Stomach (tissue), 9 donors: Measurements from ENCODE around the gene PNPLA3. TPM values are rescaled to one million over a fixed set of nuclear protein-coding genes. Genes with fewer than 3 reads are reported as not detected.

Experiments
- DNase-seq, 2 donors: peaks; one replicate each; pipeline versions ENCODE4 v3.0.0 to v3.0.0-alpha.2; 2013 to 2019
- H3K27ac ChIP-seq, 5 donors: fragments of 200-600 bp in 4 of 5; sonication (generic) in 4 of 5; one replicate each; pipeline ENCODE4 v1.5.1; 2013 to 2019; ENCODE audit warnings: mild to moderate bottlenecking in 1 of 5, moderate library complexity in 1 of 5
- H3K27me3 ChIP-seq, 3 donors: fragments of 200-600 bp; sonication (generic); one replicate each; pipeline ENCODE4 v1.5.1; 2017 to 2019; ENCODE audit warnings: mixed run types in 1 of 3
- H3K36me3 ChIP-seq, 4 donors: fragments of 200-600 bp; sonication (generic); 1 replicate in 3 of 4; 2 replicates in 1 of 4; pipeline ENCODE4 v1.5.1; 2016 to 2019
- H3K4me1 ChIP-seq, 4 donors: fragments of 200-600 bp; sonication (generic); one replicate each; pipeline ENCODE4 v1.5.1; 2016 to 2019
- H3K4me3 ChIP-seq, 4 donors: fragments of 200-600 bp; sonication (generic) in 3 of 4; one replicate each; pipeline ENCODE4 v1.5.1; 2016 to 2019; ENCODE audit warnings: mild to moderate bottlenecking in 1 of 4
- H3K9me3 ChIP-seq, 4 donors: fragments of 200-600 bp; sonication (generic); one replicate each; pipeline ENCODE4 v1.5.1; 2016 to 2019
- EP300 ChIP-seq: sonication (generic); formaldehyde crosslinking; IDR thresholded peaks from one replicate; pipeline ENCODE4 v1.6.1; 2017; ENCODE audit warnings: antibody characterized with exemption
- POLR2A ChIP-seq, 4 donors: fragments of 450-650 bp; IDR thresholded peaks; one replicate each; pipeline ENCODE4 v1.6.1; 2016; ENCODE audit warnings: antibody characterized with exemption in 4 of 4, control low read depth in 2 of 4, mild to moderate bottlenecking in 1 of 4, moderate library complexity in 1 of 4
- POLR2AphosphoS5 ChIP-seq, 3 donors: sonication (generic); formaldehyde crosslinking; IDR thresholded peaks; one replicate each; pipeline ENCODE4 v1.6.1; 2016; ENCODE audit warnings: antibody characterized with exemption in 3 of 3
- WGBS, 5 donors: extraction: QIAGEN DNeasy Blood & Tissue Kit in 3 of 5; methylation state at CpG; one replicate each; pipeline versions ENCODE4 v1.1.5 to v1.1.7; 2013 to 2018; 5-methylcytosine and 5-hydroxymethylcytosine counted together
- intact Hi-C: fragments of 100-400 bp; cut with DNase I; formaldehyde crosslinking; loops from one replicate; pipeline ENCODE4 v1.15.1; 2023; ENCODE audit warnings: low total_unique reads
- polyA plus RNA-seq, 3 donors: library from polyadenylated mRNA; stranded (reverse); fragments of 200-250 nt; gene quantifications; one replicate each; pipeline ENCODE4 v1.2.3, GENCODE V29; 2013
- total RNA-seq, 5 donors: library from RNA; depleted of rRNA; stranded (reverse); fragments of >200 nt; gene quantifications; one replicate each; pipeline versions ENCODE4 v1.1.0 to v1.2.3, GENCODE V29; 2014 to 2016
- TF ChIP-seq, protein P1 (sequence below), 7 experiments: fragments of 450-650 bp in 4 of 7; fragments of 200-600 bp in 3 of 7; sonication (generic) in 3 of 7; IDR thresholded peaks; one replicate each; pipeline ENCODE4 v1.5.1; 2016 to 2019; ENCODE audit warnings: antibody characterized with exemption in 7 of 7, control low read depth in 2 of 7, mild to moderate bottlenecking in 1 of 7
- donor health status: healthy with polysubstance abuse.
- donor health status: Bipolar disorder and iron deficiency.
- donor health status: healthy.

The PNPLA3 gene
- total and polyA plus RNA-seq, 8 donors: 0.12 to 0.73 (median 0.47) TPM; not detected in 4

DNA sequence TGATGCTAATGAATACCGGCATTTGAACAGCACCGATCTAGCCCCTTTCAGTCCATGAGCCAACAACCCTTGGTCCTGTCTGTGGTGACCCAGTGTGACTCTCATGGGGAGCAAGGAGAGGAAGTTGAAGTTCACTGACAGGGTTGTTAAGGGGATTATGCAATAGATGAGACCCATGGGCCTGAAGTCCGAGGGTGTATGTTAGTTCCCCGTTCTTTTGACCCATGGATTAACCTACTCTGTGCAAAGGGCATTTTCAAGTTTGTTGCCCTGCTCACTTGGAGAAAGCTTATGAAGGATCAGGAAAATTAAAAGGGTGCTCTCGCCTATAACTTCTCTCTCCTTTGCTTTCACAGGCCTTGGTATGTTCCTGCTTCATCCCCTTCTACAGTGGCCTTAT, 4.9 kb downstream of the PNPLA3 start:
- Histone ChIP-seq H3K4me3 (no peak overlapping the region), H3K27ac (no peak overlapping the region), H3K9me3 (no peaks in the 10 kb centered on the region), H3K4me1 (peaks cover 8 to 25% (median 12%) of the 10 kb centered on the region in 4 donors), H3K27me3 (peaks cover 0 to 29% (median 15%) of the 10 kb centered on the region in 3 donors), H3K36me3 (no peaks in the 10 kb centered on the region)
- no peak for DNase-seq
- TF ChIP-seq EP300 (no peak), POLR2AphosphoS5 (IDR thresholded peaks at IDR 0.05) (no peak), POLR2A (IDR thresholded peaks at IDR 0.05) (no peak)
- TF ChIP-seq, protein P1, sequence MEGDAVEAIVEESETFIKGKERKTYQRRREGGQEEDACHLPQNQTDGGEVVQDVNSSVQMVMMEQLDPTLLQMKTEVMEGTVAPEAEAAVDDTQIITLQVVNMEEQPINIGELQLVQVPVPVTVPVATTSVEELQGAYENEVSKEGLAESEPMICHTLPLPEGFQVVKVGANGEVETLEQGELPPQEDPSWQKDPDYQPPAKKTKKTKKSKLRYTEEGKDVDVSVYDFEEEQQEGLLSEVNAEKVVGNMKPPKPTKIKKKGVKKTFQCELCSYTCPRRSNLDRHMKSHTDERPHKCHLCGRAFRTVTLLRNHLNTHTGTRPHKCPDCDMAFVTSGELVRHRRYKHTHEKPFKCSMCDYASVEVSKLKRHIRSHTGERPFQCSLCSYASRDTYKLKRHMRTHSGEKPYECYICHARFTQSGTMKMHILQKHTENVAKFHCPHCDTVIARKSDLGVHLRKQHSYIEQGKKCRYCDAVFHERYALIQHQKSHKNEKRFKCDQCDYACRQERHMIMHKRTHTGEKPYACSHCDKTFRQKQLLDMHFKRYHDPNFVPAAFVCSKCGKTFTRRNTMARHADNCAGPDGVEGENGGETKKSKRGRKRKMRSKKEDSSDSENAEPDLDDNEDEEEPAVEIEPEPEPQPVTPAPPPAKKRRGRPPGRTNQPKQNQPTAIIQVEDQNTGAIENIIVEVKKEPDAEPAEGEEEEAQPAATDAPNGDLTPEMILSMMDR (IDR thresholded peaks at IDR 0.05): no peak
- WGBS, 5 donors: 72 to 90% (median 77%) methylated on average over 5 of the region's 5 CpGs
- intact Hi-C loops: no loop called here

DNA sequence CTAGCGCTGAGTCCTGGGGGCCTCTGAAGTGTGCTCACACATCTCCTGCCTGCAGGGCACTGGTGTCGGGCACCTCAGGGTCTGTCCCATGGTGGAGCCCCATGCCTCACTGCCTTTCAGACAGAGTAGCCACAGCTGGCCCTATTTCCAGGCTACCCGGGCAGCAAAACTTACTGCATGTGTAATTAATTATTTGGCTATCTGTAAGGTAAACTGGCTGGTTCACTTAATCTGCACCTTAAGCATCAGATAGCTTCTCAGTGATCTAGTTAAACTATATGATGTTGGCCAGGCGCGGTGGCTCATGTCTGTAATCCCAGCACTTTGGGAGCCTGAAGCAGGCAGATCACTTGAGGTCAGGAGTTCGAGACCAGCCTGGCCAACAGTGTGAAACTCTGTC, 5.3 kb downstream of the PNPLA3 start:
- H3K9me3 ChIP-seq: no peaks in the 10 kb centered on the region
- no peak overlapping the region for H3K27ac ChIP-seq
- no peak for TF ChIP-seq POLR2AphosphoS5 (IDR thresholded peaks at IDR 0.05)
- TF ChIP-seq EP300: no peak
- TF ChIP-seq, protein P1 (IDR thresholded peaks at IDR 0.05): no peak
- no peak for TF ChIP-seq POLR2A (IDR thresholded peaks at IDR 0.05)
- no peaks in the 10 kb centered on the region for H3K36me3 ChIP-seq
- intact Hi-C loops: no loop called here
- peaks cover 3 to 22% (median 8%) of the 10 kb centered on the region in 4 donors for H3K4me1 ChIP-seq
- H3K4me3 ChIP-seq: no peak overlapping the region
- H3K27me3 ChIP-seq: peaks cover 0 to 24% (median 10%) of the 10 kb centered on the region in 3 donors
- WGBS, 5 donors: 82 to 96% (median 94%) methylated on average over 6 of the region's 6 CpGs
- DNase-seq: no peak

DNA sequence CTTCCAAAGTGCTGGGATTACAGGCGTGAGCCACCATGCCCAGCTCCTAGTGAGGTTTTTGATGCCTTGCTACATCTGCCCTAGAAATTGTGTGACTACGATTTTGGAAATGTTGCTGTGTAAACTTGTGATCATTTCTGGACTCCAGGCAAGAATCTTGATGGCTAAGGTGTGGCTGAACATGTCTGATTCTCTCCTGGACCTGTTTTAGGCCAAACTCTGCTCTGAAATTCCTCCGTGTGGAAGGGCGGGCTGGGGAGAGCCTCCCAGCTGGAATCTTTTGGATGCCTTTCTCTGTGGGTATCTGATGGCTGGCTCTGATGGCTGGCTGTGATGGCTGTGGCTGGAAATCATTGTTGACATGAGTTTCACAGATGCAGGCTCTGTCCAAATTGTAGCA, 8.2 kb downstream of the PNPLA3 start:
- intact Hi-C loops: no loop called here
- TF ChIP-seq POLR2A (IDR thresholded peaks at IDR 0.05): no peak
- 76 to 96% (median 88%) methylated on average over 3 to 4 of the region's 4 CpGs for WGBS, 5 donors
- H3K27ac ChIP-seq: no peak overlapping the region
- H3K4me1 ChIP-seq: no peaks in the 10 kb centered on the region
- H3K4me3 ChIP-seq: no peak overlapping the region
- no peak for DNase-seq
- H3K27me3 ChIP-seq: peaks cover 0 to 10% (median 0%) of the 10 kb centered on the region in 3 donors
- H3K36me3 ChIP-seq: no peaks in the 10 kb centered on the region
- no peaks in the 10 kb centered on the region for H3K9me3 ChIP-seq

DNA sequence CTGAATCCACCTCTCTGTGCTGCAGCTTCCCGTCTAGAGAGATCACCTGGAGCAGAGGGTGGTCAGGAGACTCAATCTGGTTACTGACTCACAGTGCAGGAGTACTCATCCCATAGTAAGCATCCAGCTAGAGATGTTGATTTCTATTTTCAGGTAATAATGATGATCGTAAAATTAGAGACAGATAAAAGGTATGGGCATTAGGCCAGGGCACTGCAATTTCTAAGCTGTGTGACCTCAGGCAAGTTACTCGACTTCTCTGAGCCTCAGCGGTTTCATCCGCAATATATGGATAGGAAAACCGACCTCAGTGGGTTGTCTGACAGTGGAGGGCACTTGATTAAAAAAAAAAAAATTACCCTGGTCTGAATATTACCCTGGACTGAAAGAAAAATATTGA, 17.8 kb downstream of the PNPLA3 start:
- H3K9me3 ChIP-seq: peaks cover 0 to 7% (median 0%) of the 10 kb centered on the region in 4 donors
- intact Hi-C loops: no loop called here
- WGBS, 5 donors: 88 to 91% (median 88%) methylated on average over 6 of the region's 6 CpGs
- TF ChIP-seq, protein P1 (IDR thresholded peaks at IDR 0.05): no peak
- TF ChIP-seq POLR2A (IDR thresholded peaks at IDR 0.05): no peak
- H3K27me3 ChIP-seq: peaks cover 0 to 8% (median 0%) of the 10 kb centered on the region in 3 donors
- no peaks in the 10 kb centered on the region for H3K36me3 ChIP-seq
- no peaks in the 10 kb centered on the region for H3K4me1 ChIP-seq
- DNase-seq: no peak
- H3K27ac ChIP-seq: no peak overlapping the region
- no peak overlapping the region for H3K4me3 ChIP-seq

DNA sequence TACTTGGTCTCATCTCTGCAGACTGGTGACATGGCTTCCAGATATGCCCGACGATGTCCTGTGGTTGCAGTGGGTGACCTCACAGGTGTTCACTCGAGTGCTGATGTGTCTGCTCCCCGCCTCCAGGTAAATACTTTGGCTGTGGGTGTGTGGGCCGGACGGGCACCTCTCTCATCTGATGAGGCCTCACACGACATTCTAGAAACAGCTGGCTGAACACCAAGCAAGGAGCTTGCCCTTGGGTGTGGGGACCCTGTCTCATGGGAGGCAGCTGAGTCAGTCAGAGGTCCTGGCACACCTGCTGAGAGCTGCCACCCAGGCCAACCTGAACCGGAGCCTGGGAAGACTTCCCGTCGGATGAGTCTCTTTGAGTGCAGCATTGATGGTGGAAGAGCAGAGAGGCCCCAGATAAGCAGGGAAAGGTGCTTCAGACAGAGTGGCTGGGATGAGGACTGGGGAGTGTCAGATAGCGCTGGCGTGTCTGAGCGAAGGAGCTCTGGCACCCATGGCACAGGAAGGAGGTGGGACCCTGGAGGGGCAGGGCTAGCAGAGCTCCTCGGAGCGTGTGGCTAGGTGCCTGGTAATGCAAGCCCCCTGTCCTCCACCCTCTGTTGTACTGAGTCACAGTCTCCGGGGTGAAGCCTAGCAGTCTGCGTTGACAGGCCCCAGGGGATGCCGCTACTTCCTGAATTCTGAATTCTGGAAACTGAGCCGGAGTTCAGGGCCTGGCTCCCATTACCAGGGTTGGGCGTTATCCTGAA, 21.2 kb downstream of the PNPLA3 start:
- TF ChIP-seq POLR2AphosphoS5 (IDR thresholded peaks at IDR 0.05): no peak
- no peak for TF ChIP-seq EP300
- no peak for TF ChIP-seq POLR2A (IDR thresholded peaks at IDR 0.05)
- no peak for DNase-seq
- Histone ChIP-seq H3K27ac (no peak overlapping the region), H3K27me3 (peaks cover 0 to 8% (median 0%) of the 10 kb centered on the region in 3 donors), H3K9me3 (peaks cover 0 to 7% (median 0%) of the 10 kb centered on the region in 4 donors), H3K4me3 (no peak overlapping the region), H3K4me1 (no peaks in the 10 kb centered on the region), H3K36me3 (no peaks in the 10 kb centered on the region)
- 86 to 92% (median 89%) methylated on average over 19 to 20 of the region's 20 CpGs for WGBS, 5 donors
- intact Hi-C loops: no loop called here
